SH-SY5Y (cell line): ENCODE results near the gene CCDC88B.

ENCODE experiments used
- GATA2 ChIP-seq: IDR thresholded peaks from 2 replicates; pipeline ENCODE4 v1.6.1; 2011; ENCODE audit warnings: mild to moderate bottlenecking, low read depth, low read length
- GATA3 ChIP-seq: IDR thresholded peaks from 2 replicates; pipeline ENCODE4 v1.6.1; 2011; ENCODE audit warnings: low read depth, mild to moderate bottlenecking, low read length, moderate library complexity

DNA sequence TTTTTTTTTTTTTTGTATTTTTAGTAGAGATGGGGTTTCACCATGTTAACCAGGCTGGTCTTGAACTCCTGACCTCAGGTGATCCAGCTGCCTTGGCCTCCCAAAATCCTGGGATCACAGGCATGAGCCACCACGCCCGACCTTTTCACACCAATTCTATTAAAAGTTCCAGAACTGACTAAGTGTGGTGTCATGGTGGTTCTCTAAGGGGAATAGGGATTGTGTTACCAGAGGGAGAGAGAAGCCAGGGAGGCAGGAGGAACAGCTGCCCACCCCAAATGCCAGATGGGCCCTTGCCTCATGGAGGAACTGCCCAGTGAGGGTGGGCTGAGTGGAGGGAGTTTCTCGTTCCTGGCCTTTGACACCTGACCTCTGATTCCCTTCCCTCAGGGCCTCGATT is 24.9 kb downstream of the CCDC88B start:
- TF ChIP-seq GATA2 (no peak), GATA3 (no peak)
